Measurements from ENCODE around the gene KRT81. TPM values are rescaled to one million over a fixed set of nuclear protein-coding genes. Genes with fewer than 3 reads are reported as not detected.
A peak's percentile ranks its signal among the peaks of the same experiment; 100 is the strongest.

KRT81 gene
- total RNA-seq, 1 donor from 2014 or later, result 1.2 TPM

DNA sequence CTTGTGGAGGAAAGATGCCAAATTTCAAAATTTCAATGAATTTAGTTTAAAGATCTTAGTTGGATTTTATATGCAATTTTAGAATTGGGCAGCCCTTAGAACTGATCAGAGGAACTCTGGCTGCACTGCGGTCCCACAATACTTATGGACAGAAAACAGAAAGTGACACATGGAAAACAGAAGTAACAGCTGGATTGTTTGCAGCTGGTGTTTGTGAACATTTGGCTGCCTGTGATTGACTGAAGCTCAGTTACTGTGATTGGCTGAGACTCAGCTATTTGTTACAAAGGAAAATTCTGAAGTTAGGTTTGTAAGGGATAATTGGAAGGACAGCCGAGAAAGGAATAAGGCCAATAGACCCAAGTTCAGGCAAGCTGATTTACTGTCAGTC is 26.9 kb downstream of the KRT81 start:
- TF ChIP-seq CTCF (IDR thresholded peaks at IDR 0.05; ENCODE audit: insufficient read depth, low read depth, low read length), result no peak
- TF ChIP-seq EZH2 (IDR thresholded peaks at IDR 0.05; ENCODE audit: insufficient read depth, low read length), result no peak
- Histone ChIP-seq H3K4me3 (ENCODE audit: insufficient read depth, low read depth, low read length) (no peak overlapping the region), H4K20me1 (ENCODE audit: insufficient read depth, low read length) (no peaks in the 10 kb centered on the region), H3K27ac (ENCODE audit: low read depth, low read length) (no peak overlapping the region), H2AFZ (ENCODE audit: low read depth, low read length) (no peak overlapping the region), H3K79me2 (ENCODE audit: insufficient read depth, low read length) (no peaks in the 10 kb centered on the region), H3K9me3 (ENCODE audit: insufficient read depth, low read depth, low read length) (no peaks in the 10 kb centered on the region), H3K36me3 (ENCODE audit: insufficient read depth, low read length) (no peaks in the 10 kb centered on the region), H3K4me2 (ENCODE audit: low read length) (no peak overlapping the region), H3K9ac (ENCODE audit: low read length) (no peak overlapping the region), H3K27me3 (ENCODE audit: insufficient read depth, low read length) (peaks cover 6% of the 10 kb centered on the region), H3K4me1 (ENCODE audit: insufficient read depth, low read length) (peaks cover 20% of the 10 kb centered on the region)
- H3K27ac Mint-ChIP-seq (ENCODE audit: unreplicated experiment), result no peak overlapping the region
- H3K36me3 Mint-ChIP-seq (ENCODE audit: low read depth, unreplicated experiment), result no peaks in the 10 kb centered on the region
- FAIRE-seq, result no peak
- peak overlapping the region; percentile 20 for H3K4me3 Mint-ChIP-seq (ENCODE audit: unreplicated experiment)
- peaks cover 50% of the 10 kb centered on the region for H3K27me3 Mint-ChIP-seq (ENCODE audit: low read depth, unreplicated experiment)
- H3K4me1 Mint-ChIP-seq (ENCODE audit: low read depth, unreplicated experiment), result peaks cover 19% of the 10 kb centered on the region
- peaks cover 9% of the 10 kb centered on the region for H3K9me3 Mint-ChIP-seq (ENCODE audit: unreplicated experiment)
- DNase-seq (ENCODE audit: low read depth), result no peak

DNA sequence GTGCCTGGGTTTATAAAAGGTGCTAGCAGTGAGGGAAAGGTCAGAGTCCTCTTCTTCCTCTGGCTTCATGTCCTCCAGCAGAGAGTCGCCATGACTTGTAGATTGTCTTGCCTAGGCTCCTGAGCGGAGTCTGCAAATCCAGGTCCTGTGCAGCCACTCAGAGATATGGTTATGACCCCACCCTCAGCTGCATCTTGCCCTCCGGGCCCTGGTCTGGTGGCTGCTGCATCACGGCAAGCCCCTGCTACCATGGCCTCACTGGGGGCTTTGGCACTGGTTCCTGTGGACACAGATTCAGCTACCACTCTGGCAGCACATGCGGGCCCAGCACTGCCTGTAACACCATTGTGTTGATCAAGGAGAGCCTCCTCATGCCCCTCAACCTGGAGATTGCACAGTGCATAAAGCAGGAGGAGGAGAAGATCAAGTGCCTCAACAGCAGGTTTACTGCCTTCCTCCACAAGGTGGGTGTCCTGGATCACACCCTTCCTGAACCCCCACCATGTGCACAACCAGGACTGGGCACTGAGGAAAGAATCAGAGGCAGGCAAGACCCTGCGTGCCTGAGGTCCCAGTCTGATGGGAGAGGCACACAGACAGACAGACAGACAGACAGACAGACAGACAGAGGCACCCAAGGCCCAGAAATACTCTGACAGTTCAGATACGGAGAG is 27.4 kb downstream of the KRT81 start:
- Histone ChIP-seq H3K27ac (ENCODE audit: low read depth, low read length) (no peak overlapping the region), H2AFZ (ENCODE audit: low read depth, low read length) (no peak overlapping the region), H3K4me3 (ENCODE audit: insufficient read depth, low read depth, low read length) (no peak overlapping the region), H3K27me3 (ENCODE audit: insufficient read depth, low read length) (peaks cover 10% of the 10 kb centered on the region), H4K20me1 (ENCODE audit: insufficient read depth, low read length) (no peaks in the 10 kb centered on the region), H3K9me3 (ENCODE audit: insufficient read depth, low read depth, low read length) (no peaks in the 10 kb centered on the region), H3K4me1 (ENCODE audit: insufficient read depth, low read length) (peaks cover 20% of the 10 kb centered on the region), H3K36me3 (ENCODE audit: insufficient read depth, low read length) (no peaks in the 10 kb centered on the region), H3K79me2 (ENCODE audit: insufficient read depth, low read length) (no peaks in the 10 kb centered on the region), H3K4me2 (ENCODE audit: low read length) (no peak overlapping the region), H3K9ac (ENCODE audit: low read length) (no peak overlapping the region)
- no peak for FAIRE-seq
- TF ChIP-seq EZH2 (IDR thresholded peaks at IDR 0.05; ENCODE audit: insufficient read depth, low read length), result no peak
- TF ChIP-seq CTCF (IDR thresholded peaks at IDR 0.05; ENCODE audit: insufficient read depth, low read depth, low read length), result no peak
- DNase-seq (ENCODE audit: low read depth), result no peak
- Mint-ChIP-seq H3K27me3 (ENCODE audit: low read depth, unreplicated experiment) (peaks cover 54% of the 10 kb centered on the region), H3K4me1 (ENCODE audit: low read depth, unreplicated experiment) (peaks cover 19% of the 10 kb centered on the region), H3K27ac (ENCODE audit: unreplicated experiment) (no peak overlapping the region), H3K9me3 (ENCODE audit: unreplicated experiment) (peaks cover 9% of the 10 kb centered on the region), H3K36me3 (ENCODE audit: low read depth, unreplicated experiment) (no peaks in the 10 kb centered on the region), H3K4me3 (ENCODE audit: unreplicated experiment) (no peak overlapping the region)

- DNase-seq (ENCODE audit: low read depth) (no peak), FAIRE-seq (no peak)
- H3K27ac Mint-ChIP-seq (ENCODE audit: unreplicated experiment), result no peak overlapping the region
- no peaks in the 10 kb centered on the region for H3K79me2 ChIP-seq (ENCODE audit: insufficient read depth, low read length)
- H3K27me3 ChIP-seq (ENCODE audit: insufficient read depth, low read length), result peaks cover 19% of the 10 kb centered on the region
- H3K4me1 ChIP-seq (ENCODE audit: insufficient read depth, low read length), result peaks cover 13% of the 10 kb centered on the region
- H3K27ac ChIP-seq (ENCODE audit: low read depth, low read length), result no peak overlapping the region
- peaks cover 9% of the 10 kb centered on the region for H3K9me3 Mint-ChIP-seq (ENCODE audit: unreplicated experiment)
- no peaks in the 10 kb centered on the region for H4K20me1 ChIP-seq (ENCODE audit: insufficient read depth, low read length)
- H3K4me1 Mint-ChIP-seq (ENCODE audit: low read depth, unreplicated experiment), result peaks cover 12% of the 10 kb centered on the region
- H3K4me2 ChIP-seq (ENCODE audit: low read length), result no peak overlapping the region
- peaks cover 57% of the 10 kb centered on the region for H3K27me3 Mint-ChIP-seq (ENCODE audit: low read depth, unreplicated experiment)
- H3K4me3 Mint-ChIP-seq (ENCODE audit: unreplicated experiment), result no peak overlapping the region
- H3K4me3 ChIP-seq (ENCODE audit: insufficient read depth, low read depth, low read length), result no peak overlapping the region
- TF ChIP-seq EZH2 (IDR thresholded peaks at IDR 0.05; ENCODE audit: insufficient read depth, low read length) (no peak), CTCF (IDR thresholded peaks at IDR 0.05; ENCODE audit: insufficient read depth, low read depth, low read length) (no peak)
- no peaks in the 10 kb centered on the region for H3K36me3 ChIP-seq (ENCODE audit: insufficient read depth, low read length)
- H2AFZ ChIP-seq (ENCODE audit: low read depth, low read length), result no peak overlapping the region
- H3K9ac ChIP-seq (ENCODE audit: low read length), result no peak overlapping the region
- no peaks in the 10 kb centered on the region for H3K9me3 ChIP-seq (ENCODE audit: insufficient read depth, low read depth, low read length)
- H3K36me3 Mint-ChIP-seq (ENCODE audit: low read depth, unreplicated experiment), result no peaks in the 10 kb centered on the region
Measured at GRCh38 chr12:52262286-52262685, 29.0 kb downstream of the KRT81 start.

Data from astrocyte (in vitro differentiated cells and primary cell).